HG02938 (cell line): ENCODE measurements around the gene NOS3.
"Not testable (repeated sequence)": the region's sequence is repeated elsewhere in the genome, so short reads cannot be mapped to it uniquely, and the experiment has no call there.

Source experiments
- ATAC-seq: cut with Tn5 transposase; IDR thresholded peaks from one replicate; pipeline ENCODE4 v1.9.1; 2021; ENCODE audit warnings: mild to moderate bottlenecking, moderate library complexity; ENCODE audit not compliant: unreplicated experiment

Gene NOS3

GRCh38 chr7:150997817-150998216, 7.0 kb downstream of the NOS3 start:
- no peak for ATAC-seq

GRCh38 chr7:150998341-150998740, 7.5 kb downstream of the NOS3 start:
- no peak for ATAC-seq

- ATAC-seq: no peak
Observed at GRCh38 chr7:150999001-150999400, 8.2 kb downstream of the NOS3 start.

GRCh38 chr7:150999497-151000230, 8.8 kb downstream of the NOS3 start:
- no peak for ATAC-seq

GRCh38 chr7:151000897-151001495, 10.2 kb downstream of the NOS3 start:
- no peak for ATAC-seq

- no peak for ATAC-seq
Observed at GRCh38 chr7:151001546-151001945, 10.7 kb downstream of the NOS3 start.

- ATAC-seq: no peak
Observed at GRCh38 chr7:151003572-151003971, 12.8 kb downstream of the NOS3 start.

- ATAC-seq: no peak
Observed at GRCh38 chr7:151005566-151005965, 14.7 kb downstream of the NOS3 start.

- no peak for ATAC-seq
Observed at GRCh38 chr7:151006590-151007300, 15.9 kb downstream of the NOS3 start.

- no peak for ATAC-seq
Observed at GRCh38 chr7:151007469-151007898, 16.7 kb downstream of the NOS3 start.

- no peak for ATAC-seq
Observed at GRCh38 chr7:151008143-151008510, 17.3 kb downstream of the NOS3 start.

- ATAC-seq: no peak
Observed at GRCh38 chr7:151008511-151009323, 17.9 kb downstream of the NOS3 start.

- no peak for ATAC-seq
Observed at GRCh38 chr7:151009327-151010036, 18.7 kb downstream of the NOS3 start.

- no peak for ATAC-seq
Observed at GRCh38 chr7:151010037-151010306, 19.2 kb downstream of the NOS3 start.

- ATAC-seq: no peak
Observed at GRCh38 chr7:151010307-151011096, 19.7 kb downstream of the NOS3 start.

GRCh38 chr7:151011097-151011409, 20.2 kb downstream of the NOS3 start:
- no peak for ATAC-seq

- not testable (repeated sequence) for ATAC-seq
Observed at GRCh38 chr7:151011616-151012015, 20.8 kb downstream of the NOS3 start.

- no peak for ATAC-seq
Observed at GRCh38 chr7:151012031-151012692, 21.3 kb downstream of the NOS3 start.

GRCh38 chr7:151012911-151013347, 22.1 kb downstream of the NOS3 start:
- ATAC-seq: no peak

- no peak for ATAC-seq
Observed at GRCh38 chr7:151013356-151013732, 22.5 kb downstream of the NOS3 start.
